Nephron progenitor cell (in vitro differentiated cells): ENCODE data around the gene CCDC137.

Source experiments
- DNase-seq: peaks from one replicate; pipeline ENCODE4 v3.0.0; 2021
- H3K27ac Mint-ChIP-seq: 2 replicates; pipeline ENCODE4 v1.8.0; 2021; ENCODE audit warnings: mild to moderate bottlenecking, moderate library complexity, mixed read lengths
- H3K27me3 Mint-ChIP-seq: 2 replicates; pipeline ENCODE4 v1.8.0; 2021; ENCODE audit warnings: mild to moderate bottlenecking, low read depth, mixed read lengths; ENCODE audit not compliant: poor library complexity
- H3K36me3 Mint-ChIP-seq: 2 replicates; pipeline ENCODE4 v1.8.0; 2021; ENCODE audit warnings: low read depth, mixed read lengths
- H3K4me1 Mint-ChIP-seq: 2 replicates; pipeline ENCODE4 v1.8.0; 2021; ENCODE audit warnings: mixed read lengths
- H3K4me3 Mint-ChIP-seq: 2 replicates; pipeline ENCODE4 v1.8.0; 2021; ENCODE audit warnings: mild to moderate bottlenecking, moderate library complexity, mixed read lengths
- H3K9me3 Mint-ChIP-seq: 2 replicates; pipeline ENCODE4 v1.8.0; 2021; ENCODE audit warnings: mild to moderate bottlenecking, moderate library complexity, mixed read lengths
- TF ChIP-seq, protein P1 (sequence below): fragments of 200-600 bp; sonication (generic); IDR thresholded peaks from 2 replicates; pipeline ENCODE4 v1.5.0; 2021; ENCODE audit warnings: antibody characterized with exemption

The CCDC137 gene

DNA sequence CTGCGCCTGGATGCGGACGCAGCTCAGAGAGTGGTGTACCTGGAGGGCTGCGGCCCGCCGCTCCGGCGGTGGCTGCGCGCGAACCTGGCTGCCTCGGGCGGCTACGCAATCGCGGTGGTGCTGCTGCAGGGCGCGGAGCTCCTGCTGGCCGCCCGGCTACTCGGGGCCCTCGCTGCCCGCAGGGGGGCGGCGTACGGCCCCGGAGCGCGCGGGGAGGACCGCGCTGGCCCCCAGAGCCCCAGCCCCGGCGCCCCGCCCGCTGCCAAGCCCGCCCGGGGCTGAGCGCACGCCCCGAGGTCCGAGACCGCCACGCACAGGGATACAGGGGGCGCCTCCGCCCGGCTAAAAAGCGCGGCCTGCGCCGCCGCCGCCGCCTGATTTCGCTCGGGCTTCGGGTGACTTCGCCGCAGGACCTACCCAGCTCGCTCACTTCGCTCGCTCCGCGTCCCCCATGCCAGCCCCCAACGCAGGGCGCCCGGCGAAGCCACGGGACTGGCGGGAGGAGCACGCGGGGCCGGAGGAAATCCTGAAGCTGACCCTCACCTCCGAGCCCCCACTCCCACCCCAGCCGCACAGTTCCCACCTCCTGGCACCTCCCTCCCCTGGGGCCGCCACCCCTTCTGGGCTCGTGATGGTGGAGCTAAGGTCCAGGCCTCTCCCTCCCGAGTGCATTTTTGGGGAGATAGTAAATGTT, 18.4 kb upstream of the CCDC137 start:
- TF ChIP-seq, protein P1, sequence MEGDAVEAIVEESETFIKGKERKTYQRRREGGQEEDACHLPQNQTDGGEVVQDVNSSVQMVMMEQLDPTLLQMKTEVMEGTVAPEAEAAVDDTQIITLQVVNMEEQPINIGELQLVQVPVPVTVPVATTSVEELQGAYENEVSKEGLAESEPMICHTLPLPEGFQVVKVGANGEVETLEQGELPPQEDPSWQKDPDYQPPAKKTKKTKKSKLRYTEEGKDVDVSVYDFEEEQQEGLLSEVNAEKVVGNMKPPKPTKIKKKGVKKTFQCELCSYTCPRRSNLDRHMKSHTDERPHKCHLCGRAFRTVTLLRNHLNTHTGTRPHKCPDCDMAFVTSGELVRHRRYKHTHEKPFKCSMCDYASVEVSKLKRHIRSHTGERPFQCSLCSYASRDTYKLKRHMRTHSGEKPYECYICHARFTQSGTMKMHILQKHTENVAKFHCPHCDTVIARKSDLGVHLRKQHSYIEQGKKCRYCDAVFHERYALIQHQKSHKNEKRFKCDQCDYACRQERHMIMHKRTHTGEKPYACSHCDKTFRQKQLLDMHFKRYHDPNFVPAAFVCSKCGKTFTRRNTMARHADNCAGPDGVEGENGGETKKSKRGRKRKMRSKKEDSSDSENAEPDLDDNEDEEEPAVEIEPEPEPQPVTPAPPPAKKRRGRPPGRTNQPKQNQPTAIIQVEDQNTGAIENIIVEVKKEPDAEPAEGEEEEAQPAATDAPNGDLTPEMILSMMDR: no peak
- Mint-ChIP-seq H3K9me3 (peaks cover 11% of the 10 kb centered on the region), H3K27me3 (peaks cover 18% of the 10 kb centered on the region), H3K4me1 (peaks cover 12% of the 10 kb centered on the region), H3K4me3 (no peak overlapping the region), H3K27ac (no peak overlapping the region), H3K36me3 (no peaks in the 10 kb centered on the region)
- no peak for DNase-seq

DNA sequence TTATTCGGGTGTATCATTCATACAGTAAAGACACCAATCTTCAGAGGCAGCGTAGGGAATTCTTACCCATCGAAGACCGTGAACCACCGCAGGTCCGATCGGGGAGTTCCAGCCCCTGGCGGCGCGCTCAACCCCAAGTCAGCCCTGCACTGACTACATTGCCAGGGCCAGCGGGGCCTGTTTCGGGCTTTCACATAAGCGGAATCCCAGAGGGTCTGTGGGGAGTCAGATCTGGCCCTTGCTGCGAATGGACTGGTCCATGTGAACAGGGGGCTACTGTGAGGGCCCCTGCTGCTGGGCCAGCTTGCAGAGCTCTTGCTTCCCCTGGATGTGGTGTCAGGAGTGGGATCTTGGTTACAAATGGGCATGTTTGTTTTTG, 17.8 kb upstream of the CCDC137 start:
- no peak overlapping the region for H3K4me3 Mint-ChIP-seq
- H3K9me3 Mint-ChIP-seq: peaks cover 11% of the 10 kb centered on the region
- no peaks in the 10 kb centered on the region for H3K36me3 Mint-ChIP-seq
- no peak for DNase-seq
- TF ChIP-seq, protein P1: no peak
- H3K27me3 Mint-ChIP-seq: peaks cover 18% of the 10 kb centered on the region
- peaks cover 17% of the 10 kb centered on the region for H3K4me1 Mint-ChIP-seq
- no peak overlapping the region for H3K27ac Mint-ChIP-seq

DNA sequence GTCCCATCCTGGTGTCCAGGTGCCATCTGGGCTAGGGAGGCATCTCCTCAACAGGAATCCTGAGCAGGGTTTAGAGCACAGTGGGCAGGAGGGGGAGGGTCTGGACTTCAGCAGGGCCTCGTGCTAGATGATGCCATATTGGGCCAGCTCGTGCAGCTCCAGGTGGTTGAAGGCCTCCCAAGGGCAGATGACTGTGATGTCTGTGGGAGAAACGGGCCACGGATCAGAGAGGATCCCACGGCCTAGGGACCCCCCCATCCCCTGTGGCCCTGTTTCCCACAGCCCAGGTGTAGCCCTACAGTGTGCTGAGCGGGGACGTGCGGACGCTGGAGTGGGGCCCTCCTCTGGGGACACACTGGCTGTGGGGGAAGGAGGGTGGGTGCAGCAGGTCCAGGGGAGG, 15.6 kb upstream of the CCDC137 start:
- H3K9me3 Mint-ChIP-seq: peaks cover 11% of the 10 kb centered on the region
- TF ChIP-seq, protein P1: no peak
- H3K4me1 Mint-ChIP-seq: peaks cover 24% of the 10 kb centered on the region
- H3K36me3 Mint-ChIP-seq: no peaks in the 10 kb centered on the region
- no peak for DNase-seq
- H3K27me3 Mint-ChIP-seq: peaks cover 18% of the 10 kb centered on the region
- H3K4me3 Mint-ChIP-seq: no peak overlapping the region
- no peak overlapping the region for H3K27ac Mint-ChIP-seq

DNA sequence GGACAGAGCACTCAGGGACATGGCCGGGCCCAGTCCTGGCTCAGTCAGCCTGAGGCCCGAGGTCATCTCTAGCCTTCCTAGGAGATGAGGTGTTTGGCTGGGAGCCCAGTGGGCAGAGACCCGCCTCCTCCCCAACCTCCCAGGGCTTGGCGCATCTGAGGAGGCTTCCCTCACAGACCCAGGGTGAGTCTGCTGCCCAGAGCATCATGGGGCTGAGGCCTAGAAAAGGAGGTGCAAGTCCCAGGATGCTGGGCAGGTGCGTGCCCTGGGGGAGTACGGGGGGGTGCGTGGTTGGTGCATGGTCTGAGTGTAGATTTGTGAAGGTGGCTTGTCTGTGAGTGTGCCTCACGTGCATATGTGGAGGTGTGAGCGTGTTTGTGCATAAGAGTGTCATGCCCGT, 14.8 kb upstream of the CCDC137 start:
- TF ChIP-seq, protein P1: no peak
- H3K27me3 Mint-ChIP-seq: peaks cover 18% of the 10 kb centered on the region
- peaks cover 11% of the 10 kb centered on the region for H3K9me3 Mint-ChIP-seq
- H3K27ac Mint-ChIP-seq: no peak overlapping the region
- no peaks in the 10 kb centered on the region for H3K36me3 Mint-ChIP-seq
- peaks cover 24% of the 10 kb centered on the region for H3K4me1 Mint-ChIP-seq
- H3K4me3 Mint-ChIP-seq: peak overlapping the region; percentile 22
- no peak for DNase-seq

DNA sequence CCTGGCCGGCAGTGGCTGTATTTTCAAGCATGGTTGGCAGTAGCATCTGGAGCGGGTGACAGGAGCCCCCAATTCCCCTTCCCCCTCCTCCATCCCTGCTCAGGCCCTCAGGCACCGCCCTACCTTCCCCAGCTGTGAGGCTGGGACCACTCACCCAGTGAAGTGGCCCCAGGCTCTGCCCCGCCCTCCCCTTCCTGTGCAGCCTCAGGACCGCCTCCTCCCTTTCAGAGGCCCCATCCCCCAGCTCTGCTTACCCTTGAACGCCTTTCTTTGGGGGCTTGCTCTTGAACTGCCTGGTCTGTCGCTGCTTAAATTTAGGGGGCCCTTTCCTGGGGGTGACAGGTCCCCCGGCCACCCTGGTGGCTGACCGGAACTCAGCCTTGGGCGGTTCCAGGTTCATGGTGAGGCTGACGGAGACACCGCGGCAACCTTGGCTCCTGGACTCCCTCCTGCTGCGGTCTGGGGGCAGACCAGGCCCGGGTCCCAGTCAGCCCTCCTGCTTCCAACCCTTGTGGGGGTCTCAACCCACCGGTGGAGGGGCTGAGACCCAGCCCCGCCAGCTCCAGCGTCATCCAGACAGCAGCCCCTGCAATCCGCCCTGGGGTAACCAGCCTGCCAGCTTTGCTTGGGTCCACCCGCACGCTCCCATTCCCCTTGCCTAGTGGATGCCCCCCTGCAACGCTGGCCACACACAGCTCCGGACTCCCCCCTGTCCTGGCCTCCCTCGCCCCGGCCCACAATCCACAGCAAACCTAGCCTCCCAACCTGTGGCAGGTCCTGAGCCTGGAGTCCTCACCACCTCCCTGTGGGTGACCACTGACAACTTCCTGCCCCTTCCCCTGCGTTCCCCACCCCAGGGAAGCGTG, 13.4 kb upstream of the CCDC137 start:
- Mint-ChIP-seq H3K4me1 (peaks cover 32% of the 10 kb centered on the region), H3K36me3 (no peaks in the 10 kb centered on the region), H3K27ac (peak overlapping the region; percentile 25), H3K4me3 (peak overlapping the region; percentile 50), H3K27me3 (peaks cover 10% of the 10 kb centered on the region), H3K9me3 (peaks cover 11% of the 10 kb centered on the region)
- DNase-seq: peak; percentile 42
- TF ChIP-seq, protein P1: no peak
